Activated CD4-positive, CD25-positive, alpha-beta regulatory T cell treated with anti-CD3 and anti-CD28 coated beads, Interleukin-2, amount 50 U/mL, for 16 hours (primary cell): Measurements from ENCODE around the gene GPATCH8.

Experiments used
- DNase-seq: peaks from one replicate; pipeline ENCODE4 v3.0.0-alpha.2; 2020; ENCODE audit warnings: low read depth, low spot score

GPATCH8 gene

DNA sequence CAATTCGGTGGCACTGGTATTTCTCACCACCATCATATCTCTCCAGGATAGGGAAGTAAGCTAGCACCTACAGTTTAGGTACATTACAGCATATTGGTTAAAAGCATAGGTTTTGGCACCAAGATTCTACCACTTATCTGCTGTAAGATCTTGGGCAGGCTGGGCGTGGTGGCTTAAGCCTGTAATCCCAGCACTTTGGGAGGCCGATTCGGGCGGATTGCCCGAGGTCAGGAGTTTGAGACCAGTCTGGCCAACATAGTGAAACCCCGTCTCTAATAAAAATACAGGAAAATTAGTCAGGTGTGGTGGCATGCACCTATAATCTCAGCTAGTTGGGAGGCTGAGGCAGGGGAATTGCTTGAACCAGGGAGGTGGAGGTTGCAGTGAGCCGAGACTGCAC, 51.4 kb downstream of the GPATCH8 start:
- no peak for DNase-seq

DNA sequence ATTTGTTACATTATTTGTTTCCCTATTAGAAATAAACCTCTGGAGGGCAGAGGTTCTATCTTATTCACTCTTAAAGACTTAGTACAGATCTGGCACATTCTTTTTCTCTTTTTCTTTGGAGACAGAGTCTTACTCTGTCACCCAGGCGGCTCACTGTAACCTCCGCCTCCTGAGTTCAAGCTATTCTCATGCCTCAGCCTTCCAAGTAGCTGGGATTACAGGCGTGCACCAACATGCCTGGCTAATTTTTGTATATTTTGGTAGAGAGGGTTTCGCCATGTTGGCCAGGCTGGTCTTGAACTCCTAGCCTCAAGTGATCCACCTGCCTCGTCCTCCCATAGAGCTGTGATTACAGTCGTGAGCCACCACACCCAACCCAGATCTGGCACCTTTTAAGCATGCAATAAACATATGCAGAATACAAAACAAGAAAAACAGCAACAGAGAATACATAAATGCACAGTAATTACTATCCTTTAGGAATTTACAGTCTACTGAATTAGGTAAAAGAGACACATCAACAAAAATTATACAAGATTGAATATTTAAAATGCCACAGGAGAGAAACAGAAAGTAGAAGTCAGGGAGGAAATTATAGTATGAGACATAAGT, 52.1 kb downstream of the GPATCH8 start:
- no peak for DNase-seq

DNA sequence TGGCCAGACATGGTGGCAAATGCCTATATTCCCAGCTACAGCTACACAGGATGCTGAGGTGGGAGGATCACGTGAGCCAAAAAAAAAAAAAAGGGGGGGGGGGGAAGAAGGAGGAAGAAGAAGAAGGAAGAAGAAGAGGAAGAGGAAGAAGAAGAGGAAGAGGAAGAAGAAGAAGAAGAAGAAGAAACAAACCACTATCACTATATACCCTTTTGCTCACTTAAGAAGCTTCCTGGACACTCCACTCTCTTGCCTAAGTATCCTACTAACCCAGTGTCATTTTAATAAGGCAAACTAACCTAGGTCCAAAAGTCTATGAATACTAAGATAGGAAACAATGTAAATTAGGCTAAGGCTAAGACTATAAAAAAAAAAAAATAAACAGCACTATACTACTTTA, 54.8 kb downstream of the GPATCH8 start:
- DNase-seq, result no peak

DNA sequence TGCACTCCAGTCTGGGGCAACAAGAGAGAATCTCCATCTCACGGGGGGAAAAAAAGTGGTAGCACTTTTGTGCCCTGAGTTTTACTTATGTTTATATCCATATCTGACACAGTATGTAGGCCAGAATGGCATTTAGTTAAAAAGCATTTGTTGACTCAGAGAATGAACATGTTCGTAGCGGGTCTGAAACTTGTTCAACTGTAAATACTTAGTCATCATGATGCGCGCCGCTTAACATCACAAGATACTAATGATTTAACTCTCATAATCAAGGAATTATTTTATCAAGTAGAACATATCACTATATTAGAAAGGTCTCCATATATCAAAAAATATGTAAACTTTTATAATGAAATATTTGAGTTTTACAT, 58.5 kb downstream of the GPATCH8 start:
- DNase-seq, result no peak

- no peak for DNase-seq
Measured at GRCh38 chr17:44442806-44443205, 60.4 kb downstream of the GPATCH8 start.

GRCh38 chr17:44439168-44439567, 64.0 kb downstream of the GPATCH8 start:
- no peak for DNase-seq

DNA sequence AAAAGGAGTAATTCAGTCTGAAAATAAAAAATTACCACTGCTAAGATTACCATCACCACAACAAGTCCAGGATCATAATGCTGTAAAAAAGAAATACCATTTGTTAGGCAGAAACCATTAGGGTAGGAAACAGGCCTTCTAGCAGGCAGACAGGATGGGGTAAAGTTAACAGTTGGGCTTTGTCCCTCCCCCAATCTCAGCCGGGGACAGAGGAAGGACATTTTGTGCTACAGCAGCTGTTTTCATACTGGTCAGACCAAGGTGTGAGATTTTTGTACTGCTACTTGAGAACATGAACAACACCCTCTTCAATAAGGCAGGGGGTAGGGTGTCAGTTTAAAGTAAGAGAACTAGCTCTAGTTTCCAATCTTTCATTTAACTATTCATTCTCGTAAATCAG, 64.6 kb downstream of the GPATCH8 start:
- no peak for DNase-seq

DNA sequence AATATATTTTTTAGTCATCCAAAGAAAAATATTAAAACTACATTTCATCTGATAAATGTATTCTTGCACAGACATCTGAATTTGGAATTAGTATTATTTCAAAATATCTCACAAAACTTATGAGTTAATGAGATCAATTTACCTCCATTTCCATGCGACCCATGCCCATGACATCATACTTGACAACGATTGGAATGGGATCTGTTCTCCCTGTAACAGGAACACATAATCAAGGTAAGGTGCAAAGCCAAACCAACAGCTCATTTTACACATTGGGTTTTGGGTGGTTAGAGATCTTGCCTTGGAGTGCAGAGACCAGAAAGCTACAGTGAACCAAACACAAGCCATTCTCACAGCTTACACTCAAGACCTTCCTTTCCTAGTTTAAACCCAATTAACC, 66.9 kb downstream of the GPATCH8 start:
- DNase-seq, result no peak

GRCh38 chr17:44432254-44433157, 70.7 kb downstream of the GPATCH8 start:
- DNase-seq, result no peak

- no peak for DNase-seq
Measured at GRCh38 chr17:44424828-44425461, 78.3 kb downstream of the GPATCH8 start.

DNA sequence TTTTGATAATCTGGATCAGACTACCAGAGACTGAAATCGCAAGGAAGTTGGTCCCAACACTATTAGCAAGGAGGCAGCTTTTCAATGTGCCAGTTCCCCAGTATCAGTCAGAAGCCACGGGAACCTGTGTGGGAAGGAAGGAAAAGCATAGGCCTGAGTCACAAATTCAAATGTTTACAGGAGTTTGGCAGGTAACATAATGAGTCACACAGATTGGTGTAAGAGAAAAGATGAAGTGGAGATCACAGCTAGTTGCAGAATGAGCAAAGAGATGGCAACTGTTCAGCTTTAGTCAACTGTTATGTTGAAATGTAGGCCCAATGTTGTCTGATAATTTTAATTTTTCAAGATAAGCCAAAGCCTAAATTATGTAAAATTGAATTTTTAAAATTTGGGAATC, 85.7 kb downstream of the GPATCH8 start:
- DNase-seq, result no peak

GRCh38 chr17:44416558-44417289, 86.5 kb downstream of the GPATCH8 start:
- no peak for DNase-seq

DNA sequence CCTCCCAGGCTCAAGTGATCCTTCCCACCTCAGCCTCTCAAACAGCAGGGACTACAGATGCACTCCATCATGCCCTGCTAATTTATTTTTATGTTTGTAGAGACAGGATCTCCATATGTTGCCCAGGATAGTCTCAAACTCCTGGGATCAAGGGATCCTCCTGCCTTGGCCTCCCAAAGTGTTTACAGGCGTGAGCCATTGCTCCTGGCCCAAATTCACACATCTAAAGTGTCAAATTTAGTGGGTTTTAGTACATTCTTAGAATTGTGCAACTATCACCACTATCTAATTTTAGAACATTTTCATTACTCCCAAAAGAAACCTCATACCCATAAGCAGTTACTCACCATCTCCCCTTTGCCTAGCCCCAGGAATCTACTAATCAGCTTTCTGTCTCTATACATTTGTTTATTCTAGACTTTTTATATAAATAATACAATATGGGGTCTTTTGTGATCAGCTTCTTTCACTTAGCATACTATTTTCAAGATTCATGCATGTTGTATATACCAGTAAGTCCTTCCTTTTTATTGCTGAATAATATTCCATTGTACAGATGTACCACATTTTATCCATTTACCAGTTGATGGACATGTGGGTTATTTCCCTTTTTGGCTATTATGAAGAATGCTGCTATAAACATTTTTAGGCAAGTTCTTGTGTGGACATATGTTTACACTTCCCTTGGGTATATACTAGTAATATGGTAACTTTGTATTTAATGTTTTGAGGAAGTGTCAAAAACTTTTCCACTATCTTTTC, 88.6 kb downstream of the GPATCH8 start:
- DNase-seq, result no peak

GRCh38 chr17:44409309-44410028, 93.7 kb downstream of the GPATCH8 start:
- no peak for DNase-seq

DNA sequence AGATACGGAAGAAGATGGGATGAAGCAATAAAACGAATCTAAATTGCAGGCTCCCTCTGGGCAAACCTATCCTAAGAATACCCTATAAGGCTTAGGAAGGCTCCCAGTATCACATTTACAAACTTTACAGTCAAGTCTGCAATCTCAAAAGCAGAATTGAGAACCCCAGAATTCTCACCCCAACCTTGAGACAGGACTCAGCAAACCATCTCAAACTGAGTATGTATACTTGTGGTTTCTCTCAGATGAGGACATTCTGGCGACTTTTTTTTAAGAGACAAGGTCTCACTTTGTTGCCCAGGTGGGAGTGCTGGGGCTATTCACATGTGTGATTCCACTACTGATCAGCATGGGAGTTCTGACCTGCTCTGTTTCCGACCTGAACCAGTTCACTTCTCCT, 94.4 kb downstream of the GPATCH8 start:
- no peak for DNase-seq

DNA sequence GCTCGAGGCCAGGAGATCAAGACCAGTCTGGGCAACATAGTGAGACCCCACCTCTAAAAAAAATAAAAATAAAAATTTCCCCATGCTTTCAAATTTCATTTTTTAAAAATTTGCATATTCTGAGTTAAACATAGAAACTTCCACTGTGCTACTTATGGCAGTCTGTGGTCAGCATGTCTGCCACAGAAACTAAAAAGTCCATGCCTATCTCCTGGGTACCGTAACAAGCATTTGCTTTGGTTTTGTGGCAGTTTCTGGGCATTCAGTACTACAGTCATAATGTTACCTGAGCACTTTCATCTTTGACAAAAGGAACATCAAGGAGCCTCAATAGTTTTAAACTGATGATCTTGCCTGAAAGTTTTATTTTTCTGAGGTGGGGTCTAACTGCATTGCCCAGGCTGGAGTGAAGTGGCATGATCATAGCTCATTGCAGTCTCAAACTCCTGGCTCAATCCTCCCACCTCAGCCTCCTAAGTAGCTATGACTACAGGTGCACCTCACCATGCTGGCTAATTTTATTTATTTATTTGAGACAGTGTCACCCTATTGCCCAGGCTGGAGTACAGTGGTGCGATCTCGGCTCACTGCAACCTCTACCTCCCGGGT, 100.5 kb downstream of the GPATCH8 start:
- DNase-seq, result no peak

DNA sequence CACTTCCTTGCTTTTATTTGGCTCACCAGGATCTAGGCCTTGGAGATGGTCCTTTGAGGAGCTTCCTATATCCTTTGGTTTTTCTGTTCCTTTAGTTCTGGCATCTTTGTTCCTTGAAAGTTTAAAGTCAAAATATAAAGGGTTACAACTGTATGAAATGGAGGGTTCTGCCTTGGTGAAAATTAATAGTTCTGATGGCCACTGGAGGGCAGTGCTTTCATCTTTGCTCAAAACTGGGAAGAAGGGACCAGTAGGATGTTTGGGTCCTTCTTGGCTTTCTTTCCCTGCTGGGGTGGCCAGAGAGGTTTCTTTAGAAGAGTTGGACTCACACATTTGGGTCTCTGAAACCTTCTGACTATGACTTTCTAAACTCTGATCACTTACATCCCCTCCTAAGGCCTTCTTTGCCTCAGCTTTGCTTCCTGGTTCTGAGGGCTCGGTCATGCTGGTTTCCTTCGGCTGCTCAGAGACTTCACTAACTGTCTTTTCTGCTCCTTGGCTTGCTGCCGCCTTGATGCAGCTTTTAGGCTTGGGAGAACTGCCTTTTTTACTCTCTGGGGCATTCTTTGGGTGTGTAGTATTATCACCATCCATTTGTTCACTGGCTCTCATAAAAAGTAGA, 102.9 kb downstream of the GPATCH8 start:
- no peak for DNase-seq

DNA sequence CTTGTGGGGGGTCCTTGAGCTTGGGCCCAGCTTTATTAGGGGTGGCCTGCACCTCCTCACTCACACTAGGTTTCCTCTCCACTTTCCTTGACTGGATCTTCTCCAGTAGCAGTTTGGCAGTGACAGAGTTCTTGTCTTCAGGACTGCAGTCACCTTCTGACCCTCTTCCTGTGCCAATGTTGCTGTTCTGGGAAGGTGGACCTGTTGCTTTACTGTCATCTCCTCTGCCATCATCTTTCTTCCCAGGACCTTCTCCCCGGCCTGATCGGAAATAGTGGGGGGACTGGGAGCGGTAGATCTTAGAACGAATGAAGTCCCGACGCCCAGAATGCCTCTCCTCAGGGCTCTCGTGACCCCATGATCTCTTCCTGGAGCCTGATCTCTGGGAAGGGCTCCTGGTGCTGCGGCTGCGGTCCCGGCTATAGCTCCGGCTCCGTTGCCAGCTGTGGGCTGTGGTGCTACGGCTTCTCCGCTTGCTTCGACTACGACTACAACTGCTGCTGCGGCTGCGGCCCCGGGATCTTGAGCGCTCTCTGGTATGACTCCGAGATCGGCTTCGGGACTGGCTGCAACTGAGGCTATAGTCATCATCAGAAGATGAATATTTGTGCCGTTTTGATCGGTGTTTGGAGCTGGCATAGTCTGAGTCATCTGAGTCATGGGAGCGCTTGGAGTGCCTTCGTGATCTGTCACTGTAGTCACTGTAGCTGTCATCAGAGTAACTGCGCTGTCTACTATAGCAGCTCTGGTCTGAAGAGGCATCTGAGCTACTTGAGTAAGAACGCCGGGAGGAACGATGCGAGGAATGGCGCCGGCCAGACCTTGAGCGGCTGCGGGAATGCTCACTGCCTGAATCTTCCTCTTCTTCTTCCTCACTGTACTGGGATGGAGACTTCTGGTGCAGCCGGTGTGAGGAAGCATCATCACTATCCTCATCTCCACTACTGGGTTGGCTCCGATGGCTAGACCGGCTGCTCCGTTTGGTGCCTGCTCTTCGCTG, 104.2 kb downstream of the GPATCH8 start:
- DNase-seq, result no peak
